A204.1 (cell line): ENCODE results near the gene PRKAG2.

Experiments used
- FAIRE-seq: peaks from 2 replicates; lab custom pipeline; 2012; peaks lifted over from hg19 to GRCh38; lab: Jason Lieb, UNC

PRKAG2 gene

GRCh38 chr7:151707757-151708156 is 169.2 kb downstream of the PRKAG2 start:
- no peak for FAIRE-seq

DNA sequence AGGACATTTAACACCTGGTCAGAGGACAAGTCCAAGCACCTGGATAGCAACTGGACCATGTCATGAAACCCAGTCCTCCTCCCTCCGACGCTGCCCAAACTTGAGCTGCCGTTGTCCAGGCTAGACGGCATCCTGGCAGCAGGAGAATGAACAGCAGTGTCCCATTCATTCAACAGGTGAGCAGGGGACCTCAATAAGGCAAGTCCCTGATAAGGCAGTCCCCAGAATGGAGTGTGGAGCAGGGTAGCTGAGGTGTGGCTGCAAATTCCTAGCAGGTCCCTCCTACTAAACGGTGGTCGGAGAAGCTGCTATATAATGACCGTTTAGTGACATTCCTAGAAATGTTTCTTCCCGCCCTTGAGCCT is 169.8 kb downstream of the PRKAG2 start:
- no peak for FAIRE-seq

GRCh38 chr7:151706277-151707104 is 170.4 kb downstream of the PRKAG2 start:
- FAIRE-seq: no peak

DNA sequence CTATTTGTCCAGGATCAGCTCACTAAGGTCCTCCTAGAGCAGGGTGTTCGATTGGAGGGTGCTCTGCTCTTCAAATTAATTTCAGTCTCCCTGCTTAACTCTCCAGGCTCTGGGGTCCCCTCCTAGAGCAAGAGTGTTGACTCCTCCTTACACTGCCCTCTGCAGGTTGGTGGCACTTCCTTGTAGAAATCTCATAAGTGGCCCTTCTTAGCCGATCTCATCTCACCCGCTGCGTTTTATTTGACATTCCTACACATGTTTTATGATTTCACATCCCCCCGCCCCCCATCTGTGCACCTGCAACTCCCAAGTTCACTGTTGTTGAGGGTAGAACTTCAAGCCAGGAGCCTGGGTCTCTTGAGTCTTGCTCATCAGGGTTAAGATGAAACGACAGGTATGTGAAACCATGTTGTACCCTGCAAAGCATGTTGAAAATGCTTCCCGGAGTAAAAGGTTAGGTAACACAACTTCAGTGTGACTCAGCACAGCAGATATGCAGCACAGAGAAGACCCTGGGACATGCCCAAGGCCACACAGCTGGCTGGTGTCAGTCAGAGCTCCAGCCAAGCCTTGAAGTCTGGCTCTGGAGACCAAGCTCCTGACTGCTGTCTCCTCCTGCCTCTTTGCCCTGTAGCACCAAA is 171.2 kb downstream of the PRKAG2 start:
- FAIRE-seq: no peak

GRCh38 chr7:151704960-151705635 is 171.8 kb downstream of the PRKAG2 start:
- no peak for FAIRE-seq

GRCh38 chr7:151704299-151704959 is 172.5 kb downstream of the PRKAG2 start:
- FAIRE-seq: no peak

GRCh38 chr7:151702961-151703360 is 174.0 kb downstream of the PRKAG2 start:
- FAIRE-seq: no peak

- no peak for FAIRE-seq
These were observed 176.2 kb downstream of the PRKAG2 start for GRCh38 chr7:151700586-151701165.

GRCh38 chr7:151699928-151700319 is 177.0 kb downstream of the PRKAG2 start:
- FAIRE-seq: no peak

DNA sequence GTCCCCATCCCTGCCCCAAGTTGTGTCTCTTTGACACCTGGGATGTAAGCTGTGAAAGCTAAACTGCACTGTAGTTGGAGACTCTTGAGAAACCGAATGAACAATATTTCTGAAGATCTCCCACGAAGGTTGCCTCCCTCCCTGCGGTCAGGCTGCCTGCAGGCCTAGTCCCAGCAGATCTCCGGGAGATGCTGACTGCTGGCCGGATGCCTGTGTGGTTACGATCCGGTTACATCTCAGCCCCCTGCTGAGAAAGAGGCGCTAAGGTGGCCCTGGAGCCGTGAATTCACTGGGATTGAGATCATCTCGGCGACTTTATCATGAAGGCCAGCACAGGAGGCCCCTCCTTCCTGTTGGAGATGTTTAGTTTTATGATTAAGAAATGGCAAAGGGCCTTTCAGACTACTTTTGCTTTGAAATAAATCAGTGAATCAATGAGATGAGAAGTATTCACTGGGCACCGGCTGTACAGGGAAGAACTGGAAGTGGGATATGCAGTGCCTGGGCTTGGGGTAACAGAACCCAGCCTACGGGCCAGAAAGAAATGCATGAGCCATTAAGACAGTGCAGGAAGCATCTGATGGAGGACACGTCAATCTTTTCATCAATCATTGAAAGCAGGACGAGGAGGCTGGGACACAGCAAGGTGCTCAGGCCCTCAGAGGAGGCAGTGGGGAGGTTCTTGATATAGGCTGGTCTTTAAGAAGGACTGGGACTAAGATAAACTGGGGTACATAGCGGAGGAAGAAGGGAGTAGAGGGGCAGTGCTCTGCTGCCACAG is 177.6 kb downstream of the PRKAG2 start:
- FAIRE-seq: no peak

- no peak for FAIRE-seq
These were observed 179.0 kb downstream of the PRKAG2 start for GRCh38 chr7:151697942-151698341.

- FAIRE-seq: no peak
These were observed 179.4 kb downstream of the PRKAG2 start for GRCh38 chr7:151697515-151697895.

- FAIRE-seq: no peak
These were observed 180.0 kb downstream of the PRKAG2 start for GRCh38 chr7:151696721-151697514.

- no peak for FAIRE-seq
These were observed 180.9 kb downstream of the PRKAG2 start for GRCh38 chr7:151695951-151696541.

GRCh38 chr7:151694828-151695580 is 181.9 kb downstream of the PRKAG2 start:
- FAIRE-seq: no peak

DNA sequence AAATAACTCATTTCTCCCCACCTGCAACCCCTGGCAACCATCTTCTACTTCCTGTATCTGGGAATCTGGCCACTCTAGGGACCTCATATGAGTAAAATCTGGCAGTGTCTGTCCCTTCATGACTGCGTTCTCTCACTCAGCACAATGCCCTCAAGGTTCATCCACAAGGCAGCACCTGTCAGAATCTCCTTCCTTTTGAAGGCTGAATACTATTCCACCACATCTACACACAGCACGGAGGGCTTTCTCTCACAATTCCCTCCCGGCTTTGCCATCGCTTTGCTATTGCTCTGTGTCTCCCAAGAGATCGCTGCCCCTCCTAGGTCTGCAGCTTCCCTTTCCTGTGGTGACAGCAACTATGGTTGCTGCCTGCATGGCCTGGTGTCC is 182.5 kb downstream of the PRKAG2 start:
- FAIRE-seq: no peak

- no peak for FAIRE-seq
These were observed 183.8 kb downstream of the PRKAG2 start for GRCh38 chr7:151693140-151693539.

DNA sequence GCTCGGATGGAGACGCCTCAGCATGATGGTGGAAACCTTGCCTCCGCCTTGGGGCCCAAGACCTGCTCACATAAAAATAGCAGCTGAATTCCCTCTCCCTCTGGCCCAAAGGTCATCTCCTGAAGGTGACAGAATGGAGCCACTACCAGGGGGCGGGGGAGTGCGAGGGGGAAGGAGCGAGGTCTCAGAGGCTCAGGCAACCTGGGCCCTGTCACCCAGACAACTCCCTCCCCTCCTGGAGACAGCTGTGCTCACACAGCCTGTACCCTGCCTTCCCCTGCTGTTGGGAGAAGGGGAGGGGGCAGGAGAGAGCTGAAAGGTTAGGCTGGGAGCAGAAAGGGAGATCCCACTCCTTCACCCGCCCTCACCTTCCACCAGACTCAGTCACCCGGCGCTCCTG is 184.2 kb downstream of the PRKAG2 start:
- FAIRE-seq: no peak

- FAIRE-seq: no peak
These were observed 185.5 kb downstream of the PRKAG2 start for GRCh38 chr7:151691449-151691848.

- FAIRE-seq: no peak
These were observed 186.3 kb downstream of the PRKAG2 start for GRCh38 chr7:151690606-151691005.
